HG03565 (cell line): ENCODE measurements around the gene IFIT5.
"Not testable (repeated sequence)": the region's sequence is repeated elsewhere in the genome, so short reads cannot be mapped to it uniquely, and the experiment has no call there.

ENCODE experiments used
- ATAC-seq: cut with Tn5 transposase; IDR thresholded peaks from one replicate; pipeline ENCODE4 v1.9.1; 2021; ENCODE audit warnings: mild to moderate bottlenecking, moderate library complexity; ENCODE audit not compliant: unreplicated experiment

Gene IFIT5

GRCh38 chr10:89427629-89428028, 13.3 kb downstream of the IFIT5 start:
- no peak for ATAC-seq

GRCh38 chr10:89428877-89429276, 14.5 kb downstream of the IFIT5 start:
- ATAC-seq = no peak

- ATAC-seq = no peak
Observed at GRCh38 chr10:89431977-89432376, 17.6 kb downstream of the IFIT5 start.

GRCh38 chr10:89438525-89438924, 24.2 kb downstream of the IFIT5 start:
- no peak for ATAC-seq

- ATAC-seq = no peak
Observed at GRCh38 chr10:89440226-89441009, 26.1 kb downstream of the IFIT5 start.

GRCh38 chr10:89442289-89442688, 27.9 kb downstream of the IFIT5 start:
- ATAC-seq = no peak

- not testable (repeated sequence) for ATAC-seq
Observed at GRCh38 chr10:89444819-89445218, 30.5 kb downstream of the IFIT5 start.

GRCh38 chr10:89450901-89451300, 36.5 kb downstream of the IFIT5 start:
- ATAC-seq = no peak

GRCh38 chr10:89452193-89452592, 37.8 kb downstream of the IFIT5 start:
- no peak for ATAC-seq

GRCh38 chr10:89454561-89455347, 40.4 kb downstream of the IFIT5 start:
- no peak for ATAC-seq

- no peak for ATAC-seq
Observed at GRCh38 chr10:89458291-89458690, 43.9 kb downstream of the IFIT5 start.

- ATAC-seq = no peak
Observed at GRCh38 chr10:89458784-89459183, 44.4 kb downstream of the IFIT5 start.

GRCh38 chr10:89463846-89464537, 49.6 kb downstream of the IFIT5 start:
- ATAC-seq = no peak

GRCh38 chr10:89465196-89465595, 50.8 kb downstream of the IFIT5 start:
- ATAC-seq = no peak

- ATAC-seq = no peak
Observed at GRCh38 chr10:89466599-89467035, 52.2 kb downstream of the IFIT5 start.

- ATAC-seq = no peak
Observed at GRCh38 chr10:89468191-89468965, 54.0 kb downstream of the IFIT5 start.

- no peak for ATAC-seq
Observed at GRCh38 chr10:89469517-89469916, 55.1 kb downstream of the IFIT5 start.
